Stimulated activated CD4-positive, alpha-beta T cell treated with anti-CD3 and anti-CD28 coated beads, Interleukin-15, amount 100 ng/mL, for 24 hours (primary cell): ENCODE results near the gene FGR.
"Not testable (repeated sequence)": the region's sequence is repeated elsewhere in the genome, so short reads cannot be mapped to it uniquely, and the experiment has no call there.

Experiments
- DNase-seq: peaks from one replicate; pipeline ENCODE4 v3.0.0-alpha.2; 2020

Gene FGR

DNA sequence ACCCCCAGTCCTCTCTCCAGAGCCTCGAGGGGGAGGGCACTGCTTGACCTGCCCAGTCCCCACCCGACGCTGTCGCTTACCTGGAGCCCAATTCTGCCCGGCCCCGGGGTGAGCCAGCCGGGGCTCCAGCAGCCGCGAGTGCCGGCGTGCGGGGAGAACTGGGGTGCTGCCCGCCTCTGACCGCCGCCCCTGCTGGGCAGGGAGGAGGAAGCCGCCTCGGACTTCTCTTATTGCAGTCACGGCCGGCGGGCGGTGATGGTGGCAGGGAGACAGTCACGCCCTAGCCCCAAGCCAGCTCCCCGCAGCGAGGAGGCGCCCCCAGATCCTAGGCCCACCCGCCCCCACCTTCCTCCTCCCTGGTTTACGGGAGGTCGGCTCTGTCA is at the start of gene FGR:
FGR (minus strand) TSS at position 201 of the 383 bp plus-strand sequence. CDS start 11,269 bp downstream, outside the sequence.
- DNase-seq: no peak

DNA sequence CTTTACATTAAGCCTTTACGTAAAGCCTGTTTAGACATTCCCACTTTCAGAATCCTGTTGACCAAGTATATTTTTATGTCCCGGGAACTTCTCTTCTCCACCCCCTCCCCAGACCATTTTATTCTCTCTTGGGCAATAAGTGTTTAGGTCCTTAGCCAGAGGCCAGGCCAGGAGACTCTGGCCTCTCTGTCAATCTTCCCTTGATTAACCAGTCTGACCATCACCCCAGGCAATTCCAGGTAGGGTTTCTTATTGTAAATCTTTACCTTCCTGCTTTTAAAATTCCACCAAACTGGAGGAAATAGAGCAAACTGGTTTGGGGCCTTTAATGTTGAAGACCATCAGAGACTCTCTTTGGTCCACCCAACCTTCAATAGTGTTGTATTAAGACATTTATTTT is 49.2 kb upstream of the FGR start:
- no peak for DNase-seq

DNA sequence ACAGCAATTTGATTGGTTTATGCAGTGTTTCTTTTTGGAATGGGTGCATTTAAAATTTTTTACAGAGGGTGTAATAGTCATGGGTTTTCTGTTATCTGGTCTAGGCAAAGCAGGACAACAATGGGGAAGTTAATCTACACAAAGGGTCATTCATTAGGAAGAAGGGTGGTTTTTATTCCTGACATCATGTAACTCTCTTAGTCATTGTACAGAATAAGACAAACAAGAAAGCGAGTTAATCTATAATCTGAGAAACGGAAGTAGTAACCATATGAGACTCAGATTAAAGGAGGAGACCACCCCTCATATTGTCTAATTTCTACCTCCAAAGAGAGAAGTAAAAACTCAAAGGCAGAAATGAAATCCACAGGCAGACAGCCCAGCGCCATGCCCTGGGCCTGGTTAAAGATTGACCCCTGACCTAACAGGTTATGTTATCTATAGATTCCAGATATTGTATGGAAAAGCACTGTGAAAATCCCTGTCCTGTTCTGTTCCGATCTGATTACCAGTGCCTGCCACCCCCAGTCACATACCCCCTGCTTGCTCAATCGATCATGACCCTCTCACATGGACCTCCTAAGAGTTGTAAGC is 47.5 kb upstream of the FGR start:
- no peak for DNase-seq

DNA sequence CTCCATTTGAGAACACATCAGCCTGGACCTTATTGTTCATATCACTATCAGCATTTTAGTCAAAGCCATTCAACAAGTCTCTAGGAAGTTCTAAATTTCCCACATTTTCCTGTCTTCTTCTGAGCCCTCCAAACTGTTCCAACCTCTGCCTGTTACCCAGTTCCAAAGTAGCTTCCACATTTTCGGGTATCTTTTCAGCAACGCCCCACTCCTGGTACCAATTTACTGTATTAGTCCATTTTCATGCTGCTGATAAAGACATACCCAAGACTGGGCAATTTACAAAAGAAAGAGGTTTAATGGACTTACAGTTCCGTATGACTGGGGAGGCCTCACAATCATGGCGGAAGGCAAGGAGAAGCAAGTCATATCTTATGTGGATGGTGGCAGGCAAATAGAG is 46.6 kb upstream of the FGR start:
- DNase-seq: not testable (repeated sequence)

DNA sequence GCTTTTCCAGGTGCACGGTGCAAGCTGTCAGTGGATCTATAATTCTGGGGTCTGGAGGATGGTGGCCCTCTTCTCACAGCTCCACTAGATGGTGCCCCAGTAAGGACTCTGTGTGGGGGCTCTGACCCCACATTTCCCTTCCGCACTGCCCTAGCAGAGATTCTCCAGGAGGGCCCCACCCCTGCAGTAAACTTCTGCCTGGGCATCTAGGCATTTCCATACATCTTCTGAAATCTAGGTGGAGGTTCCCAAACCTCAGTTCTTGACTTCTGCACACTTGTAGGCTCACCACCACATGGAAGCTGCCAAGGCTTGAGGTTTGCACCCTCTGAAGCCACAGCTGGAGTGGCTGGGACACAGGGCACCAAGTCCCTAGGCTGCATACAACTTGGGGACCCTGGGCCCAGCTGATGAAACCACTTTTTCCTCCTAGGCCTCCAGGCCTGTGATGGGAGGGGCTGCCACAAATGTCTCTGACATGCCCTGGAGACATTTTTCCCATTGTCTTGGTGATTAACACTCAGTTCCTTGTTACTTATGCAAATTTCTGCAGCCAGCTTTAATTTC is 45.3 kb upstream of the FGR start:
- not testable (repeated sequence) for DNase-seq

DNA sequence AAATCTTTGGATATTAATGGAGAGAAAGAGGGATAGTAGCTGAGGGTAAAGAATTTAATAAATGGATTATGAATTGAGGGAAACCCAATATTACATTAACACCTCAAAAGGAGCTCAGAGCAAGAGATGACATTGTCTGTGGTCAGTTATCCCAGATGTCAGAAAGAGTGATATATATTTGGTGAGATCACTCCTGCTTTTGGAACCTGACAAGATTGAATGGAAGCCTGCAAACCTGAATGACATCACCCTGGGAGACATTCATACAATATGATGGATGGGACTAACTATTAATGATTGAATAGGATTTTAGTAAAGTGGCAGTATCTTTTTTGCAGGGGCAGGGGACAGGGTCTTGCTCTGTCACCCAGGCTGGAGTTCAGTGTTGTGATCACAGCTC is 43.8 kb upstream of the FGR start:
- no peak for DNase-seq

DNA sequence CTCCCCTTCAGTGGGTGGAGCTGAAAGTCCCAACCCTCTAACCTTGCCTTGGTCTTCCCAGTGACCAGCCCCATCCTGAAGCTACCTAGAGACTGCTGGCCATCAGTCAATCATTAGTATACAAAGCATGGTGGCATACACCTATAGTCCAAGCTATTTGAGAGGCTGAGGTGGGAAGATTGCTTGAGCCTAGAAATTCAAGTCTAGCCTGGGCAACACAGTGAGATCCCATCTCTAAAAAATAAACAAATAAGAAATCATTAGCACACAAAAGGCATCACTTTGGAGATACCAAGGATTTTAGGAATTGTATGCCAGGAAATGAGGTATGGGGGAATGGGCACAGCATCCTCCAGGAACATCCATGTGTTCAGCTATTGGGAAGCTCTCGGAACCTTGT is 41.4 kb upstream of the FGR start:
- no peak for DNase-seq

DNA sequence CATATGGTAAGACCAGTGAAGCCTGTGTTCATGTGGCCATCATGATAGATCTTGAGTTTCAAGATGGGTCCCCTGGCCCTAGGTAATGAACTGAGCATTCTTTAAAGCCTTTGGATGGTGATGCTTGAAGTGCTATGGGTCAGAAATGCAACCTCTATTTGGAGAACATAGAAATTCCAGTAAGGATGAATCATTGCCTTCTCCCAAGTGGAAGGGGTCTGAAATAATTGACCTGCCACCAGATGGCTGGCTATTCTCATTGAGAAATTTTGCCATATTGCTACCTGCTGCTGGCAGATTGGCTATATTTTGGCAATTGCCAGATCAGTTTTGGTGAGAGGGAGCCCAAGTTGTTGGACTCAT is 37.7 kb upstream of the FGR start:
- DNase-seq: no peak

DNA sequence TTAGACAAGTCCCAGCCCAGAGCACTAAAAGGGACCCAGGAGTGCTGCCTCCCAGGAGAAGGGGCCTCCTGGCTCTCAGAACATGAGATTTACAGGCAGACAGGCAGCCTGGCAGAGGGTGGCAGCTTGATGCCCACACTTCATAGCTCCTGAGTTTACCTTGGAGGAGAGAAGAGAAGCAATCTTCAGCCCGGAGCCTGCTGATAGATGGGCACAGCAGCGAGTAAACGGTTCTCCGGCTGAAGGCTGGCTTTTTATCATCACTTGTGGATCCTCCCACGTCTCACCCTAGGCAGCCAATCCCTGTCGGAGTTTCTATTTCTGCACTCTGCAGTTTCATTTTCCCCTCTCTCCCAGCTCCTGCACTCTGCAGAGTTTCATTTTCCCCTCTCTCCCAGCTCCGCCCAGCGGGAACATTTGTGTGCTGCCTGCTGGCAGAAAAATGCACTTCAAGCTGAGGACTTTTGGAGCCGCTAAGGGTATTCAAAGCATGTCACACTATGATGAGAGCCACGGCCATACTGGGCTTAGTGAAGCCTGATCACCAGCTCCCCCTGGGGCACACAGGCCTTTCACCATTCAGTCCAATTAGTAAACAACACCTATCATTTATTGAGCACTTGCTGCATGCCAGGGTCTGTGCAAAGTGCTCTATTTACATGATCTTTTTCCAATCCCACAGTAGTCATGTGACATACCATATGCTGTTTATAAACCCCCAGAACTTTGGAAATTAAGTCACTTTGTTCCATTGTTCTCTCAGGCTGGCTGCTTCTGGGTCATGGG is 37.2 kb upstream of the FGR start, which contains the start of gene IFI6:
IFI6 (minus strand) TSS at position 229 of the 786 bp plus-strand sequence. CDS start 2,878 bp downstream, outside the sequence.
- peak; percentile 78 for DNase-seq

DNA sequence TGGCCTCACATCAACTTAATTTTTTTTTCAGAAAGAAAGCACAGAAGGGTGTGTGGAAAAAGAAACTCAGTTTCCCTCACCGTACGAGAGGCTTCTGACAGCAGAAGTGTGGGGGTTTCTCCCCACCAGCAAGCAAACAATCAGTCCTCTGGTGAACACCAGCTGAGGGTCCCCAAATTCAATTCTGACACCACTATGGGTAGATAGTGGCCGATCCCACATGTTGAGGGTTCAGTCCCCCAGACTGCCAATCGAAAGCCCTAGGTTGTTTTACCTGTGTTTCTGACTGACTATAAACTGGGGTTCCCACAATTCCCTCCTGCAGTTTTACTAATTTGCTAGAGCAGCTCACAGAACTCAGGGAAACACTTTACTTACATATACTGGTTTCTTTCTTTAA is 34.9 kb upstream of the FGR start:
- DNase-seq: no peak

DNA sequence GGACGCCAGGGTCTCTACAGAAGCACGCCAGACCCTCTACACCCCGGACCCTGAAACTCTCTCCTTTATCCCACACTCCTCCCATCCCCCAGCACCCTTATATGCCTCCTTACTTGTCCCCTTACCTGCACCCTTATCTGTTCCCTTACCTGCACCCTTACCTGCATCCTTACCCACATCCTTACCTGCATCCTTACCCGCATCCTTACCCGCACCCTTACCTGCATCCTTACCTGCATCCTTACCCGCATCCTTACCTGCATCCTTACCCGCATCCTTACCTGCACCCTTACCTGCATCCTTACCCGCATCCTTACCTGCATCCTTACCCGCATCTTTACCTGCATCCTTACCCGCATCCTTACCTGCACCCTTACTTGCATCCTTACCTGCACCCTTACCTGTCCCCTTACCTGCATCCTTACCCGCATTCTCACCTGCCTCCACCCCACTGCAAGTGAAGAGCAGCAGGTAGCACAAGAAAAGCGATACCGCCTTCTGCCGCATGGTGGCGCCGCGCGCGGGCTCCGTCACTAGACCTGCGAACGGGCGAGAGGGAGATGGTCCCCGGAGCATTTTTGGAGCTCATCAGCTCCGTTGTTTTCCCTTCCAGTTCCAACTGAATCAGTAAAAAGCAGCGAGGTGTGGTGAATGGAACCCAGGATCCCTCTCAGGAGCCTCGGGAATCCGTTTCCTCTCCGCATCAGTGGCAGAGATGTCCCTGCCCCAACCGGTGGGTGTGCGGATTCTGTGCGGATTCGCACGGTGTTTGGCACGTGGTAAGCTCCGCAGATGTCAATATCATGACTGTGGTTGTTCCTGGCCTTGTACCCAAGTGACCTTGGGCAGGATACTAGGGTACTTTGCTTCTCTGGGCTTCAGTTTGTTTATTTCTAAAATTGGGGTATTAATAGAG is 34.1 kb upstream of the FGR start:
- DNase-seq: peak; percentile 91

DNA sequence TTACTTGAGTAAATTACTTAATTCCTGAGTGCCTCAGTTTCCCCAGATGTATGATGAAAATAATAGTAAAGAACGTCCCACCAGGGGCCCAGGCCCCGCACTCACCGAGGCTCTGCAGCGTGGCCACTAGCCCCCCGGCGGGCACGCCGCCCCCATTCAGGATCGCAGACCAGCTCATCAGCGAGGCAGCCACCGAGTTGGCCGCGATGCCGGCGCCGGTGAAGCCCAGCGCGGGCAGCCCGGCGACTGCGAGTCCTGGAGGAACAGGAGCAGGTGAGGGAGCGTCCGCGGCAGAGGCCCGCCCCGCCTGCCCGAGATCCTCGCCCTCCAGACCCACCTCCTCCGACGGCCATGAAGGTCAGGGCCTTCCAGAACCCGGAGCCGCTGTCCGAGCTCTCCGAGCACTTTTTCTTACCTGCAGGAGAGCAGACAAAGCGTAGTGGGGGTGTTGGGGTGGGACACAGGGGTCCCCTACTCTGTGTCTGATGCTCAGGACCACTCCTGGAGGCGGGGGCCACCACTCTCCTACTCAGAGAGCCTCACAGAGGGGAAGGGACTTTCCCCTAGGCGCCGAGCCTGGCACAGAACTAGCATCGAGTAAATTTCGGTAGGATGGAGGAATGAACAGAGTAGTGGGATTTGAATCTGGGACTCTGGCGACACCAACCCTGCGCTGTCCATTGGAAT is 33.3 kb upstream of the FGR start:
- DNase-seq: no peak

DNA sequence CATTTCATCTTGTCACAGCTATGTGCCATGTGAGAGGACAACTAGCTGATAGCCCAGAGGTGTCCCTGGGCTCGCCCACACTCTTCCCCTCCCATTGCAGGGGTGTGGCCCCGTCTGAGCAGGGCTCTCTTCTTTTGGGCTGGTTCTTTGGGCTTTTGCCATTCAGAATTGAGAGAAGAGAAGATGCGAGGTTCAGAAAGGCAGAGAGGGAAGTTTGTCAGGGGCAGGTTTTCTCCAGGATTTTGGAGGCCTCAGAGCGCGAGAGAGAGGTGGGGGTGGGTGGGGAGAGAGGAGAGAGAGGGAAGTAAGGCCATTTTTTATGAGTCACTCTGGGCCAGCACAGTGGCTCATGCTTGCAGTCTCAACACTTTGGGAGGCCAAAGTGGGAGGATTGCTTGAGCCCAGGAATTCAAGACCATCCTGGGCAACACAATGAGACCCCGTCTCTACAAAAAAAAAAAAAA is 31.8 kb upstream of the FGR start:
- DNase-seq: no peak

DNA sequence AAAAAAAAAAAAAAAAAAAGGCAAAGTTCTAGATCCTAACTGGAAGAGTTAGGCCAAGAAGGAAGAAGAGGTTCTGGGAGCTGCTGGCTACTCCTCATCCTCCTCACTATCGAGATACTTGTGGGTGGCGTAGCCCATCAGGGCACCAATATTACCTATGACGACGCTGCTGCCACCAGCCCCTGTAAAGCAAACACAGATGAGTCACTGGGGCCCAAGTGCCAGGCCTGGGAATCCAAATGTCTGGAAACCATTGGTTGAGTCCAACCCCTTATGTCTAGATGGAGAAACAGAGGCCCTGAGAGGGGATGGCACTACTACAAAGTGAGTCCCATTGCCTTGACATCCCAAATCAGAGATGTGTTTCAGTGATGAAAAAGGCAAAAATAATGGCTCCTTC is 31.3 kb upstream of the FGR start:
- no peak for DNase-seq

DNA sequence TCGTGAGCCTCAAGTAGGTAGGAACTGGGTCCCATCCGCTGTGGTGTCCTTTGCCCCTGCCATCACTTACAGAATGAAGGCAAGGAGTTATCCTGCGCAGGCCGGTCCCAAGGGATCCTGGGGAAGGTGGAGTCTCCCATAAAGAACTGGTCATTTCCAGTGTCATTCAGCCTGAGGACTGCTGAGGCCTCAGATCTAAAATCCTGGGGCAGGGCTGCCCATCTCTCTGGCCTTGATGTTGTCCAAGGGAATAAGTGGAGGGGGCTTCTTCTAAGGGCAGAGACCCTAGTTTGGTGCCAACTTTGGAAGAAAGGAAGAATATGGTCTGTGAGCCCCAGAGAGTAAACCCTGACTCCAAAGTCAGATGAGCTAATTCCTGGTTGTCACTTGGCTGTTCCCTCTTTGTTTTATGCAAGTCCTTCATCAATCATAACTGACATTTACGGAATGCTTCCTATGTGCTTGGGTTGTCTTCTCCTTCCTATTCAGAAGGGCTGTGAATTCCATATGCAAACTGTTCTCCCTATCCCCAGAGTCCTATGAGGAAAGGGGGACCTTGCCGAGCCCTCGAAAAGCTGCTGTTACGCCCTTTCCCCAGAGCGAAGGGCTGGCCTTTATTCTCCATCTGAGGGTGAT is 30.1 kb upstream of the FGR start:
- DNase-seq: no peak

DNA sequence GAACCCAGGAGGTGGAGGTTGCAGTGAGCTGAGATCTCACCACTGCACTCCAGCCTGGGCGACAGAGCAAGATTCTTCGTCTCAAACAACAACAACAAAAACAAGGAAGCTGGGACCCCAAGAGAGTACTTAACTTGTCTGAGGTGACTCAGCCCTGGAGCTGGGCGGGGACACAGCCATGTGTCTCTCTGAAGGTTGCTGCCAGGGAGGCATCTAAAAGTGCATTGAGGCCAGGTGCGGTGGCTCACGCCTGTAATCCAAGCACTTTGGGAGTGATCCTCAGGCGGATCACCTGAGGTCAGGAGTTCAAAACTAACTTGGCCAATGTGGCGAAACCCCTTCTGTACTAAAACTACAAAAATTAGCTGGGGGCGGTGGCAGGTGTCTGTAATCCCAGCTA is 29.3 kb upstream of the FGR start:
- DNase-seq: no peak

DNA sequence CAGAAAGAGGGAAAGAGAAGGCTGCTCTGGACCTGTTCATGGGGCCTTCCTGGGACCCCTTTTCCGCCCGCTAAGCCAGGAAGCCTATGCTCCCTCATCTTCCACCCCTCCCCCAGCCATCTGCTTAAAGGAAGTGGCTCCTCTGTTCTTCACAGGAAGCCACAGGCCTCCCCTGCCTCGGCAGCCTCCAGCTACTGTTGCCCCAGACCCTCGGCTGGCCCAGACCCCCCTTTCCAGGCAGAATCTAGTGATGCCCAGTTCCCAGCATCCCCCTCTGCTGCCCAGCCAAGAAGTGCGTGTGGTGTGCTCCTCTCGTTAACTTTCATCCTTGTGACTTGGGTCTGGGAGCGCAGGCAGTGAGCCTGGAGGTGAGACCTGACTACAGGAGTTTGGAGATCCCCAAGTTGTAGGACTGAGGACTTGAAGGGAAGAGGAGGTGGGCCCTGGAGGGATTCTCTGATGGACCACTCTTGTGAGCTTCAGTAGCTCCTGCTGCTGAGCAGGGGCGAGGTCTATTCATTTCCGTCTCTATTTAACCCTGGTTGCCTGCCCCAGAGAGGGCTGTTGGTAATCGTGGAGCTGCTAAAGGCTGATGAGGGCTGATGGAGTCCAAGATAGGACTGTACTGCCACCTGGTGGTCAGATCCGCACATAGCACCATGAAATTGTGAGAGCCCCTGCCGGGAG is 27.9 kb upstream of the FGR start:
- peak; percentile 91 for DNase-seq

DNA sequence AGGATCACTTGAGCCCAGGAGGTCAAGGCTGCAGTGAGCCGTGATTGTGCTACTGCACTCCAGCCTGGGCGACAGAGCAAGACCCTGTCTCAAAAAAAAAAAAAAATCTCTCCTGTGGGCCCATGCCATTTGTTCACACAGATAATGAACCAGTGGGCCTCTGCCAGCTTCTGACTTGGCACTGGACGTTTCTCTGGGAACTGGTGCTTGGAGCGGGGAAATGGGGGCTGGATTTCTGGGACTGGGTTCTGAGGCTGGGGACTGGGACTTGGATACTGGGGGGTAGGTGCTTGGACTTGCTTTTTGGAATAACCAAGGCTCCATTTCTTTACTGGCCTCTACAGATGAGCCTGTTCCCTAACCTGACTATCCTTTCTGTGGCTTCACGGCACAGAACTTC is 27.3 kb upstream of the FGR start:
- DNase-seq: no peak

DNA sequence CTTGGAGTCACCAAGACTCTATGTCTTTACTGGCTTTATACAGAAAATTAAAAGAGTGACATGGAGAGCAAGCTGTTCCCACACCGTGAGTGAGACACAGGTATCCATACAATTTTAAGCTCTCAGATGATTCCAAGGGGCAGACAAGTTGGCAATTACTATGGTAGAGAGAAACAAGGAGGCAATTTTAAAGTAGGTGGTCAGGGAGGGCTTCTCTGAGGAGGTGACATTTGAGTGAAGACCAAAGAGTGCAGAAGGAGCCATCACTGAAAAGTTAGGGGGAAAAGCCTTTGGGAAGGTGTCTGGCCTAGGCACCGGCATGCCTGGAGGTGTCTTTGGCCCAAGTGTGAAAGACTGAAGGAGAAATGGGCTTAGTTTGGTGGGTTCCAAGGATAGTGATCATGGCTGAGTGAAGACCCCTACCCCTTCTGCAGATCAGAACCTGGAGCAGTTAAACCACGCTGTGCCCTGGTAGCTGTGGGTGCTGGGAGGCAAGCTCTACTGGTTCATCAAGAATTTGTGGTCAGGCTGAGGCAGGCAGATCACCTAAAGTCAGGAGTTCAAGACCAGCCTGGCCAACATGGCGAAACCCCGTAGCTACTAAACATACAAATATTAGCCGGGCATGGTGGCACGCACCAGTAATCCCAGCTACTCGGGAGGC is 26.6 kb upstream of the FGR start:
- no peak for DNase-seq

DNA sequence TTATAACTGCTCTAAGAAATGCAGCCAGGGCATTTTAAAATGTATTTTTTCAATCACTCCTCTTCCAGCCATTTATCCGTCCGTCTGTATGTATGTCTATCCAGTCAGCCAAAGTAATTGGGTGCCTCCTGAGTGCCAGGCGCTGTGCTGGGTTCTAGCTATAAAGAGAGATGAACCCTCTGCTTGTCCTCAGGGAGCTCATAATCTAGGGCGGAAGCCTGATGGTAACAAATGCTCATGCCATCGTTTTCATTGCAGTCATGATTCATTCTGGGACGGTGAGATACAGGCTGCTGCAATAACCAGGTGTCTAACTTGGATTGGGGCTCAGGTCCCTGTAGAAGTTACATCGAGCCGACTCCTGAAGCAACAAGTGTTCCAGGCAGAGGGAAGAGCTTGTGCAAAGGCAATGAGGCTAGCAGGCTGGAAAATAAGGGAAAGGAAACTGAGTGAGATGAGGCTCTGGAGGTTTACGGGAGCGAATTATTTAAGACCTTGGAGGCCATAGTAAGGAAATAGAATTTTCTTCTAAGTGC is 25.4 kb upstream of the FGR start:
- no peak for DNase-seq
